Neural cell (in vitro differentiated cells): ENCODE measurements around the gene SLC66A1. TPM values are rescaled to one million over a fixed set of nuclear protein-coding genes. Genes with fewer than 3 reads are reported as not detected.
A peak's percentile ranks its signal among the peaks of the same experiment; 100 is the strongest.

Experiments
- H2AFZ ChIP-seq: fragments of 200-600, 300-800 bp; sonication (generic), shearing (Covaris generic); 2 replicates; pipeline ENCODE4 v1.6.0; 2014; ENCODE audit warnings: low read depth, mild to moderate bottlenecking, antibody characterized with exemption, low read length, moderate library complexity
- H3F3A ChIP-seq: fragments of 200-600 bp; shearing (Covaris generic); 2 replicates; pipeline ENCODE4 v1.6.1; 2016; ENCODE audit warnings: mild to moderate bottlenecking, moderate library complexity, mixed read lengths, antibody characterized with exemption, low read length; ENCODE audit not compliant: insufficient read depth, poor library complexity, severe bottlenecking
- H3K27ac ChIP-seq: fragments of 200-600, 300-800 bp; sonication (generic), shearing (Covaris generic); 2 replicates; pipeline ENCODE4 v1.5.1; 2014; ENCODE audit warnings: mild to moderate bottlenecking, low read length, moderate library complexity
- H3K27me3 ChIP-seq: fragments of 300-800, 200-600 bp; sonication (generic), shearing (Covaris generic); 2 replicates; pipeline ENCODE4 v1.6.0; 2014; ENCODE audit warnings: mild to moderate bottlenecking, low read depth, low read length, moderate library complexity; ENCODE audit not compliant: insufficient read depth
- H3K36me3 ChIP-seq: fragments of 300-800, 200-600 bp; sonication (generic), shearing (Covaris generic); 2 replicates; pipeline ENCODE4 v1.5.1; 2014; ENCODE audit warnings: mild to moderate bottlenecking, antibody characterized with exemption, low read length, moderate library complexity; ENCODE audit not compliant: insufficient read depth
- H3K4me2 ChIP-seq: fragments of 300-800, 200-600 bp; sonication (generic), shearing (Covaris generic); 2 replicates; pipeline ENCODE4 v1.6.0; 2014; ENCODE audit warnings: mild to moderate bottlenecking, low read length
- H3K4me3 ChIP-seq: fragments of 300-800, 200-600 bp; sonication (generic), shearing (Covaris generic); 2 replicates; pipeline ENCODE4 v1.5.1; 2014; ENCODE audit warnings: mild to moderate bottlenecking, low read length, moderate library complexity
- H3K79me2 ChIP-seq: fragments of 200-600 bp; shearing (Covaris generic); replicated peaks from 2 replicates; pipeline ENCODE4 v1.6.0; 2014; ENCODE audit warnings: mild to moderate bottlenecking, low read length, moderate library complexity; ENCODE audit not compliant: insufficient read depth
- H3K9ac ChIP-seq: fragments of 300-800, 200-600 bp; sonication (generic), shearing (Covaris generic); 2 replicates; pipeline ENCODE4 v1.6.1; 2016; ENCODE audit warnings: mild to moderate bottlenecking, low read length, mixed read lengths
- H3K9me2 ChIP-seq: fragments of 200-600 bp; shearing (Covaris generic); 2 replicates; pipeline ENCODE4 v1.6.1; 2016; ENCODE audit warnings: mild to moderate bottlenecking, low read length, mixed read lengths; ENCODE audit not compliant: insufficient read depth
- H3K9me3 ChIP-seq: fragments of 200-600, 300-800 bp; sonication (generic), shearing (Covaris generic); 2 replicates; pipeline ENCODE4 v1.6.1; 2016; ENCODE audit warnings: mild to moderate bottlenecking, mixed run types, low read length, moderate library complexity, mixed read lengths
- H4K20me1 ChIP-seq: fragments of 200-600 bp; shearing (Covaris generic); 2 replicates; pipeline ENCODE4 v1.6.1; 2016; ENCODE audit warnings: mild to moderate bottlenecking, mixed run types; ENCODE audit not compliant: insufficient read depth
- EP300 ChIP-seq: fragments of 450-650 bp; conservative IDR thresholded peaks from 2 replicates; pipeline ENCODE4 v1.6.1; 2014; ENCODE audit warnings: antibody characterized with exemption, mild to moderate bottlenecking, moderate library complexity; ENCODE audit not compliant: poor library complexity, severe bottlenecking
- EZH2 ChIP-seq: fragments of 200-600, 300-800 bp; shearing (Covaris generic), sonication (generic); IDR thresholded peaks from 2 replicates; pipeline ENCODE4 v1.6.1; 2014; ENCODE audit warnings: antibody characterized with exemption, low read length, borderline replicate concordance, mild to moderate bottlenecking; ENCODE audit not compliant: insufficient read depth, poor library complexity, severe bottlenecking
- MXI1 ChIP-seq: fragments of 450-650 bp; conservative IDR thresholded peaks from 2 replicates; pipeline ENCODE4 v1.6.1; 2014; ENCODE audit warnings: antibody characterized with exemption, mild to moderate bottlenecking; ENCODE audit not compliant: poor library complexity, severe bottlenecking
- POLR2AphosphoS5 ChIP-seq: IDR thresholded peaks from 2 replicates; pipeline ENCODE4 v1.6.1; 2012
- RAD21 ChIP-seq: fragments of 450-650 bp; conservative IDR thresholded peaks from 2 replicates; pipeline ENCODE4 v1.6.1; 2014; ENCODE audit warnings: antibody characterized with exemption, mild to moderate bottlenecking, moderate library complexity
- SMC3 ChIP-seq: fragments of 450-650 bp; conservative IDR thresholded peaks from 2 replicates; pipeline ENCODE4 v1.6.1; 2014; ENCODE audit warnings: antibody characterized with exemption, mild to moderate bottlenecking, moderate library complexity; ENCODE audit not compliant: poor library complexity
- TAF1 ChIP-seq: IDR thresholded peaks from 2 replicates; pipeline ENCODE4 v1.6.1; 2012; ENCODE audit warnings: low read depth
- polyA plus RNA-seq: library from polyadenylated mRNA; depleted of rRNA; stranded (reverse); fragments of >200 nt; gene quantifications from 2 replicates; pipeline ENCODE4 v1.2.3, GENCODE V29; 2014
- TF ChIP-seq, protein P1 (sequence below): fragments of 450-650 bp; IDR thresholded peaks from 2 replicates; pipeline ENCODE4 v1.5.1; 2014; ENCODE audit warnings: antibody characterized with exemption, mild to moderate bottlenecking, moderate library complexity; ENCODE audit not compliant: poor library complexity, severe bottlenecking
- TF ChIP-seq, protein P2 (sequence below): IDR thresholded peaks from 2 replicates; pipeline ENCODE4 v1.6.1; 2012; ENCODE audit warnings: borderline replicate concordance

The SLC66A1 gene
- polyA plus RNA-seq, 1 donor from 2014 or later: 31.8 TPM

DNA sequence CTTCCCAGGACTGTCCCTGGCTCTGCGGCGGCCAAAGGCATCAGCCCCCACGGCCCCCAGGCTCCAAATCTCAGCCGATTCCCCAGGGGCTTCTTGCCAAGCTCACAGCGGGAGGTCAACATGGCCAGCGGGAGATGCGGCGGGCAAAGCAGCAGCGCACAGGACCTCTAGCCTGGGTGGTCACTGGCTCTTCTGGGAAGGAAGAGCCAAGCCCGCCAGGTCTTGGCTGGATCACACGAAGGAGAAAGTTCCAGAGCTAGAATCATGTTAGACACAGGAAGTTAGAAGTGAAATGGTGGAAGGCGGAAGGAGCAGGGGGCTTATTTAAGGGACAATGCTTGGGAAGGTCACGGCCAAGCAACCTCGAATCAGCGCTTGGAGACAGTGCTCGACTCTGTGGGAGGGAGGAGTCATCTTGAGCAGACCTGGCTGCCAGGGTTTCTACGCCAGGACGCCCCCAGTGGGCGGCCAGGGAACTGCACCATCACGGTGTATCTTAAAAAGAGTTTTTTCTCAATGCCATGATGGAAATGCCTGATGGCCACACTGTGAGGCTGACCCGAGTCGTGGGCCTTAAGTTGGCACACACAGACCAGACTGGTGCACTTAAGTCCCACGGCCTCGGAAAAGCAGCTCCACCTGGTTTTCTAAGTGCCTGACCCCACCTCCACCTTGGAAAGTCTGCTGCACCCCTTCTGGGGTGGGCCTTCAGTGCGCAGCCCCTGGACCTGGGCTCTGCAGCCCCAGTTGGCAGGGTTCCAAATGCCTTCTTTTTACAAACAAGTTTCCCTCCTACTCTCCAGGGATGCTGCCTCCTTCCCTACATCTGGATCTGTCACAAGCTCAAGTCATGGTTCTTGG is 29.3 kb downstream of the SLC66A1 start:
- Histone ChIP-seq H3K27ac (no peak overlapping the region), H3K9ac (no peak overlapping the region), H3K4me2 (no peak overlapping the region), H3K9me3 (no peaks in the 10 kb centered on the region), H2AFZ (no peak overlapping the region), H4K20me1 (no peaks in the 10 kb centered on the region), H3K9me2 (no peaks in the 10 kb centered on the region), H3K4me3 (no peak overlapping the region), H3K27me3 (no peaks in the 10 kb centered on the region), H3F3A (no peaks in the 10 kb centered on the region), H3K79me2 (no peaks in the 10 kb centered on the region), H3K36me3 (no peaks in the 10 kb centered on the region)
- TF ChIP-seq MXI1 (no peak), RAD21 (peak; percentile 15)
- TF ChIP-seq, protein P1, sequence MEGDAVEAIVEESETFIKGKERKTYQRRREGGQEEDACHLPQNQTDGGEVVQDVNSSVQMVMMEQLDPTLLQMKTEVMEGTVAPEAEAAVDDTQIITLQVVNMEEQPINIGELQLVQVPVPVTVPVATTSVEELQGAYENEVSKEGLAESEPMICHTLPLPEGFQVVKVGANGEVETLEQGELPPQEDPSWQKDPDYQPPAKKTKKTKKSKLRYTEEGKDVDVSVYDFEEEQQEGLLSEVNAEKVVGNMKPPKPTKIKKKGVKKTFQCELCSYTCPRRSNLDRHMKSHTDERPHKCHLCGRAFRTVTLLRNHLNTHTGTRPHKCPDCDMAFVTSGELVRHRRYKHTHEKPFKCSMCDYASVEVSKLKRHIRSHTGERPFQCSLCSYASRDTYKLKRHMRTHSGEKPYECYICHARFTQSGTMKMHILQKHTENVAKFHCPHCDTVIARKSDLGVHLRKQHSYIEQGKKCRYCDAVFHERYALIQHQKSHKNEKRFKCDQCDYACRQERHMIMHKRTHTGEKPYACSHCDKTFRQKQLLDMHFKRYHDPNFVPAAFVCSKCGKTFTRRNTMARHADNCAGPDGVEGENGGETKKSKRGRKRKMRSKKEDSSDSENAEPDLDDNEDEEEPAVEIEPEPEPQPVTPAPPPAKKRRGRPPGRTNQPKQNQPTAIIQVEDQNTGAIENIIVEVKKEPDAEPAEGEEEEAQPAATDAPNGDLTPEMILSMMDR: peak; percentile 69

GRCh38 chr1:19342062-19342750 is 30.1 kb downstream of the SLC66A1 start:
- Histone ChIP-seq H2AFZ (no peak overlapping the region), H3K79me2 (no peaks in the 10 kb centered on the region), H3K27me3 (no peaks in the 10 kb centered on the region), H3K9ac (no peak overlapping the region), H3K4me3 (no peak overlapping the region), H3K27ac (no peak overlapping the region), H3K36me3 (no peaks in the 10 kb centered on the region), H3K4me2 (no peak overlapping the region), H4K20me1 (no peaks in the 10 kb centered on the region), H3K9me2 (no peaks in the 10 kb centered on the region), H3K9me3 (no peaks in the 10 kb centered on the region), H3F3A (no peaks in the 10 kb centered on the region)
- TF ChIP-seq SMC3 (no peak), EZH2 (no peak), EP300 (no peak), POLR2AphosphoS5 (no peak), TAF1 (no peak), MXI1 (no peak), RAD21 (no peak)
- TF ChIP-seq, protein P1: no peak
- TF ChIP-seq, protein P2, sequence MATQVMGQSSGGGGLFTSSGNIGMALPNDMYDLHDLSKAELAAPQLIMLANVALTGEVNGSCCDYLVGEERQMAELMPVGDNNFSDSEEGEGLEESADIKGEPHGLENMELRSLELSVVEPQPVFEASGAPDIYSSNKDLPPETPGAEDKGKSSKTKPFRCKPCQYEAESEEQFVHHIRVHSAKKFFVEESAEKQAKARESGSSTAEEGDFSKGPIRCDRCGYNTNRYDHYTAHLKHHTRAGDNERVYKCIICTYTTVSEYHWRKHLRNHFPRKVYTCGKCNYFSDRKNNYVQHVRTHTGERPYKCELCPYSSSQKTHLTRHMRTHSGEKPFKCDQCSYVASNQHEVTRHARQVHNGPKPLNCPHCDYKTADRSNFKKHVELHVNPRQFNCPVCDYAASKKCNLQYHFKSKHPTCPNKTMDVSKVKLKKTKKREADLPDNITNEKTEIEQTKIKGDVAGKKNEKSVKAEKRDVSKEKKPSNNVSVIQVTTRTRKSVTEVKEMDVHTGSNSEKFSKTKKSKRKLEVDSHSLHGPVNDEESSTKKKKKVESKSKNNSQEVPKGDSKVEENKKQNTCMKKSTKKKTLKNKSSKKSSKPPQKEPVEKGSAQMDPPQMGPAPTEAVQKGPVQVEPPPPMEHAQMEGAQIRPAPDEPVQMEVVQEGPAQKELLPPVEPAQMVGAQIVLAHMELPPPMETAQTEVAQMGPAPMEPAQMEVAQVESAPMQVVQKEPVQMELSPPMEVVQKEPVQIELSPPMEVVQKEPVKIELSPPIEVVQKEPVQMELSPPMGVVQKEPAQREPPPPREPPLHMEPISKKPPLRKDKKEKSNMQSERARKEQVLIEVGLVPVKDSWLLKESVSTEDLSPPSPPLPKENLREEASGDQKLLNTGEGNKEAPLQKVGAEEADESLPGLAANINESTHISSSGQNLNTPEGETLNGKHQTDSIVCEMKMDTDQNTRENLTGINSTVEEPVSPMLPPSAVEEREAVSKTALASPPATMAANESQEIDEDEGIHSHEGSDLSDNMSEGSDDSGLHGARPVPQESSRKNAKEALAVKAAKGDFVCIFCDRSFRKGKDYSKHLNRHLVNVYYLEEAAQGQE: no peak
